Measurements from ENCODE around the gene TSPOAP1. TPM values are rescaled to one million over a fixed set of nuclear protein-coding genes. Genes with fewer than 3 reads are reported as not detected.

TSPOAP1 gene
- polyA plus RNA-seq, 1 of the 3 experiments (the other 2 are of a cell fraction) = 0.79 TPM

- Histone ChIP-seq H3K4me3 (ENCODE audit: low read depth in 2 of 2, low read length in 1 of 2) (no peak overlapping the region), H4K20me1 (ENCODE audit: insufficient read depth) (no peaks in the 10 kb centered on the region), H3K79me2 (ENCODE audit: insufficient read depth) (no peaks in the 10 kb centered on the region), H3K9me2 (no peaks in the 10 kb centered on the region), H2AFZ (ENCODE audit: low read depth) (no peak overlapping the region), H3K36me3 (replicated peaks in 1 of 2; ENCODE audit: control insufficient read depth in 1 of 2, insufficient read depth in 2 of 2, low read length in 1 of 2) (no peaks in the 10 kb centered on the region), H3K4me1 (ENCODE audit: control insufficient read depth in 1 of 2, insufficient read depth in 2 of 2, low read depth in 1 of 2, low read length in 1 of 2) (peaks cover 0 to 20% of the 10 kb centered on the region in 2 experiments; a peak in 1 of 4 replicates), H3K27ac (ENCODE audit: low read depth in 2 of 2, low read length in 1 of 2) (no peak overlapping the region), H3K9ac (no peak overlapping the region), H3F3A (replicated peaks; ENCODE audit: insufficient read depth) (no peaks in the 10 kb centered on the region), H3K4me2 (no peak overlapping the region), H3K27me3 (ENCODE audit: insufficient read depth) (peaks cover 16% of the 10 kb centered on the region; the same call in 1 of the 2 replicates), H3K9me3 (no peaks in the 10 kb centered on the region)
- CTCF ChIA-PET = interaction anchor here (1.4 kb wide), 1 partner anchor 16 kb away, joined by 4 read pairs; no protein-coding TSS in a partner anchor
- no peak for DNase-seq
- POLR2A ChIA-PET = no interaction called here
- 67% methylated on average over 7 of the region's 7 CpGs for WGBS (ENCODE audit: low lambda C conversion rate)
- TF ChIP-seq RCOR1 (IDR thresholded peaks at IDR 0.05; ENCODE audit: low read length) (no peak), USF2 (IDR thresholded peaks at IDR 0.05; ENCODE audit: borderline replicate concordance, low read depth, low read length) (no peak), IRF3 (IDR thresholded peaks at IDR 0.05; ENCODE audit: low read depth, low read length) (no peak), YY1 (IDR thresholded peaks at IDR 0.05; ENCODE audit: low read depth) (no peak), ELF1 (IDR thresholded peaks at IDR 0.05) (no peak), JUND (IDR thresholded peaks at IDR 0.05) (no peak), NFIC (IDR thresholded peaks at IDR 0.05; ENCODE audit: borderline replicate concordance) (no peak), NRF1 (IDR thresholded peaks at IDR 0.05; ENCODE audit: low read depth, low read length) (no peak), EP300 (IDR thresholded peaks at IDR 0.05; ENCODE audit: borderline replicate concordance in 1 of 2, low read depth in 1 of 2, low read length in 1 of 2) (no peak), EZH2phosphoT487 (IDR thresholded peaks at IDR 0.05; ENCODE audit: borderline replicate concordance, low read depth) (no peak), RXRA (IDR thresholded peaks at IDR 0.05; ENCODE audit: borderline replicate concordance, low read depth) (no peak)
Observed at GRCh38 chr17:58320163-58320558, 8.4 kb downstream of the TSPOAP1 start.

- CTCF ChIA-PET = interaction anchor here (1.4 to 2.7 kb wide), 2 partner anchors 15 kb away, joined by 4 to 29 read pairs; no protein-coding TSS in a partner anchor
Observed at GRCh38 chr17:58319173-58320162, 9.1 kb downstream of the TSPOAP1 start.

More at GRCh38 chr17:58319173-58320162, 9.1 kb downstream of the TSPOAP1 start:
- Histone ChIP-seq H3K27ac (ENCODE audit: low read depth in 2 of 2, low read length in 1 of 2) (no peak overlapping the region), H3K4me3 (ENCODE audit: low read depth in 2 of 2, low read length in 1 of 2) (no peak overlapping the region), H2AFZ (ENCODE audit: low read depth) (no peak overlapping the region), H3K9me3 (no peaks in the 10 kb centered on the region), H3K36me3 (replicated peaks in 1 of 2; ENCODE audit: control insufficient read depth in 1 of 2, insufficient read depth in 2 of 2, low read length in 1 of 2) (no peaks in the 10 kb centered on the region), H3F3A (replicated peaks; ENCODE audit: insufficient read depth) (no peaks in the 10 kb centered on the region), H3K79me2 (ENCODE audit: insufficient read depth) (no peaks in the 10 kb centered on the region), H3K9ac (no peak overlapping the region), H3K4me1 (ENCODE audit: control insufficient read depth in 1 of 2, insufficient read depth in 2 of 2, low read depth in 1 of 2, low read length in 1 of 2) (peaks cover 0 to 13% of the 10 kb centered on the region in 2 experiments; a peak in 1 of 4 replicates), H3K27me3 (ENCODE audit: insufficient read depth) (peaks cover 9% of the 10 kb centered on the region; the same call in 1 of the 2 replicates), H4K20me1 (ENCODE audit: insufficient read depth) (no peaks in the 10 kb centered on the region), H3K4me2 (no peak overlapping the region), H3K9me2 (no peaks in the 10 kb centered on the region)
- POLR2A ChIA-PET = interaction anchor here (1.5 kb wide), 1 partner anchor 195 kb away, joined by 5 read pairs; the partner anchor contains the start of gene MTMR4
- no peak for TF ChIP-seq MEF2A (IDR thresholded peaks at IDR 0.05; ENCODE audit: borderline replicate concordance, low read depth)
- TF ChIP-seq TEAD4 (IDR thresholded peaks at IDR 0.05; ENCODE audit: borderline replicate concordance, insufficient read depth) = no peak
- TF ChIP-seq FOXM1 (IDR thresholded peaks at IDR 0.05; ENCODE audit: low read depth) = no peak
- TF ChIP-seq RFX5 (IDR thresholded peaks at IDR 0.05; ENCODE audit: low read length) = no peak
- no peak for TF ChIP-seq MXI1 (IDR thresholded peaks at IDR 0.05; ENCODE audit: low read depth, low read length)
- TF ChIP-seq SMC3 (IDR thresholded peaks at IDR 0.05; ENCODE audit: low read depth, low read length) = no peak
- no peak for TF ChIP-seq RAD21 (IDR thresholded peaks at IDR 0.05; ENCODE audit: low read length)
- no peak for DNase-seq
- 80% methylated on average over 24 of the region's 25 CpGs for WGBS (ENCODE audit: low lambda C conversion rate)

All from SK-N-SH (cell line).